Lower leg skin (tissue), 4 donors: ENCODE data around the gene EPO. TPM values are rescaled to one million over a fixed set of nuclear protein-coding genes. Genes with fewer than 3 reads are reported as not detected.

Experiments
- DNase-seq, 2 donors: peaks; one replicate each; pipeline ENCODE4 v3.0.0-alpha.2; 2019; ENCODE audit warnings: low spot score in 2 of 2
- H3K4me3 ChIP-seq: fragments of 200-600 bp; sonication (generic); 2 replicates; pipeline ENCODE4 v1.5.1; 2017; ENCODE audit warnings: mild to moderate bottlenecking, low read depth; ENCODE audit not compliant: poor library complexity, severe bottlenecking
- POLR2A ChIP-seq, 2 donors: fragments of 450-650 bp; IDR thresholded peaks; one replicate each; pipeline ENCODE4 v1.6.1; 2016 to 2017; ENCODE audit warnings: antibody characterized with exemption in 2 of 2, mild to moderate bottlenecking in 1 of 2, moderate library complexity in 1 of 2
- WGBS, 2 donors: methylation state at CpG; one replicate each; pipeline ENCODE4 v1.1.5; 2018; 5-methylcytosine and 5-hydroxymethylcytosine counted together
- intact Hi-C: fragments of 100-400 bp; cut with DNase I; formaldehyde crosslinking; loops from one replicate; pipeline ENCODE4 v1.15.0; 2023; ENCODE audit warnings: low total_unique reads
- total RNA-seq, 4 donors: library from RNA; depleted of rRNA; stranded (reverse); fragments of >200 nt; gene quantifications; one replicate each; pipeline ENCODE4 v1.1.0, GENCODE V29; 2016
- TF ChIP-seq, protein P1 (sequence below), 3 donors: fragments of 450-650 bp; IDR thresholded peaks; one replicate each; pipeline ENCODE4 v1.5.1; 2016; ENCODE audit warnings: antibody characterized with exemption in 3 of 3, mild to moderate bottlenecking in 3 of 3, moderate library complexity in 2 of 3

The EPO gene
- total RNA-seq, 4 donors from 2014 or later = 0.17 to 0.25 TPM; not detected in 2

DNA sequence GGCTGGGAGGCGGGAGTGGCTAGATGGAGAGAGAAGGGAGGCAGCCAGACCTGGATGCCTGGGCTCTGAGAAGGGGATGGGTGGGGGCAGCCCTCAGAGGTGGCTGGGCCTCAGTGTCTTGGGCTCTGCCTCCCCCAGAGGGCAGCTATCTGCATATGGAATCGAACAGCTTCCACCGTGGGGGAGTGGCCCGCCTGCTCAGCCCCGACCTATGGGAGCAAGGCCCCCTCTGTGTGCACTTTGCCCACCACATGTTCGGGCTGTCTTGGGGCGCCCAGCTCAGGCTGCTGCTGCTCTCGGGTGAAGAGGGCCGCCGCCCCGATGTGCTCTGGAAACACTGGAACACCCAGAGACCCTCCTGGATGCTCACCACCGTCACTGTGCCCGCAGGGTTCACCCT is 16.4 kb downstream of the EPO start:
- WGBS, 2 donors = 82 to 88% methylated on average over 3 to 13 of the region's 13 CpGs
- no peak overlapping the region for H3K4me3 ChIP-seq
- no peak for DNase-seq
- no peak for TF ChIP-seq POLR2A (IDR thresholded peaks at IDR 0.05)
- TF ChIP-seq, protein P1, sequence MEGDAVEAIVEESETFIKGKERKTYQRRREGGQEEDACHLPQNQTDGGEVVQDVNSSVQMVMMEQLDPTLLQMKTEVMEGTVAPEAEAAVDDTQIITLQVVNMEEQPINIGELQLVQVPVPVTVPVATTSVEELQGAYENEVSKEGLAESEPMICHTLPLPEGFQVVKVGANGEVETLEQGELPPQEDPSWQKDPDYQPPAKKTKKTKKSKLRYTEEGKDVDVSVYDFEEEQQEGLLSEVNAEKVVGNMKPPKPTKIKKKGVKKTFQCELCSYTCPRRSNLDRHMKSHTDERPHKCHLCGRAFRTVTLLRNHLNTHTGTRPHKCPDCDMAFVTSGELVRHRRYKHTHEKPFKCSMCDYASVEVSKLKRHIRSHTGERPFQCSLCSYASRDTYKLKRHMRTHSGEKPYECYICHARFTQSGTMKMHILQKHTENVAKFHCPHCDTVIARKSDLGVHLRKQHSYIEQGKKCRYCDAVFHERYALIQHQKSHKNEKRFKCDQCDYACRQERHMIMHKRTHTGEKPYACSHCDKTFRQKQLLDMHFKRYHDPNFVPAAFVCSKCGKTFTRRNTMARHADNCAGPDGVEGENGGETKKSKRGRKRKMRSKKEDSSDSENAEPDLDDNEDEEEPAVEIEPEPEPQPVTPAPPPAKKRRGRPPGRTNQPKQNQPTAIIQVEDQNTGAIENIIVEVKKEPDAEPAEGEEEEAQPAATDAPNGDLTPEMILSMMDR (IDR thresholded peaks at IDR 0.05) = no peak
- intact Hi-C loops = no loop called here

DNA sequence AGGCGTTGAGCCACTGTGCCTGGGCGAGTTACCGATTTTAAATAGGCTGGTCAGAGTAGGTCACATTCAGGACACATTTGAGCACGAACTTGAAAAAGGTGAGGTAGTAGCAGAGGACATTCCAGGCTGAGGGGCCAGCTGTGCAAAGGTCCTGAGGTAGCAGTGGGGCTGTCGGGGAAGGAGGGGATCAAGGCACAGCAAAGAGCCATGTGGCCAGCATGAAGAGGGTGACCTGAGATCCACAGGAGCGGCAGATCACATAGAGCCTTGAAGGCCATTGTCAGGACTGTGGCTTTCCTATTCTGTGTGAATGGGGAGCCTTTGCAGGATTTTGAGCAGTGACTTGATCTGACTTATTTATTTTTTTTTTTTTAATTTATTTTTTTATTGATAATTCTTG is 19.7 kb downstream of the EPO start:
- DNase-seq = no peak
- WGBS, 2 donors = 93 to 97% methylated on average over 6 of the region's 6 CpGs
- H3K4me3 ChIP-seq = no peak overlapping the region
- no peak for TF ChIP-seq POLR2A (IDR thresholded peaks at IDR 0.05)
- TF ChIP-seq, protein P1 (IDR thresholded peaks at IDR 0.05) = no peak
- intact Hi-C loops = no loop called here

DNA sequence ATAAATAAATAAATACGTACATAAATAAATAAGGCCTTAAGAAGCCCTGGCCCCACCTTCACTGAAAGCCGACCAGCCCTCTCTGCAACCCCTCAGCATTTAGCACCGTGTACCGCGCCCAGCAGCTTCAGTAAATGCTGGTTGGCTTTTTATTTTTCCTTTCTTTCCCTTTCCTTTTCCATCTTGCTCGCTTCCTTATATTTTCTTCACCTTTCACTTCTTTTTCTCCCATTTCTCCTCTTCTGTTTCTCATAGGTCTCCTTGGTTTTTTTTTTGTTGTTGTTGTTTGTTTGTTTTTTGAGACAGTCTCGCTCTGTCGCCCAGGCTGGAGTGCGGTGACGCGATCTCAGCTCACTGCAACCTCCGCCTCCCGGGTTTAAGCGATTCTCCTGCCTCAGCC is 24.3 kb downstream of the EPO start:
- DNase-seq = no peak
- intact Hi-C loops = no loop called here
- H3K4me3 ChIP-seq = no peak overlapping the region
- 93 to 94% methylated on average over 14 of the region's 14 CpGs for WGBS, 2 donors
- TF ChIP-seq, protein P1 (IDR thresholded peaks at IDR 0.05) = no peak
- TF ChIP-seq POLR2A (IDR thresholded peaks at IDR 0.05) = no peak

DNA sequence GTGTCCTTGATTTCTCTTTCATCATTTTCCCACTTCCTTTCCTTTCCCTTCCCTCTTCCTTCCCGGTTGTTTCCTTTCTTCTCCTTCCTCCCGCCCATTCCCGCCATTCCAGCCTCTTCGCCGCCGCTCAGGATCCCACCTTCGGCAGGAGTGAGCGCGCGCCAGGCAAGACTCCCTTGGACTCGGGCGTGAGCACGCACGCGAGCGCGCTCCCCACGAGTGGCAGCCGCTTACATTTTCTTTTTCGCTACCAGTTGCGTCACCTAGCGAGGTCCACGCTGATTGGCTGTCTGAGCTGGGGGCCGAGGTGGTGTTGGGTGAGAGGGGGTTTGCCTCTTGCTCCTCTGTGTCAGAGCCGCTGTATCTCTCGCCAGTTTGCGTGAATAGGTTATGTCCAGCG is 24.9 kb downstream of the EPO start:
- peak in 1 of 2 donors; percentile 36 for DNase-seq
- intact Hi-C loops = no loop called here
- no peak for TF ChIP-seq POLR2A (IDR thresholded peaks at IDR 0.05)
- TF ChIP-seq, protein P1 (IDR thresholded peaks at IDR 0.05) = no peak
- peak overlapping the region; percentile 25 for H3K4me3 ChIP-seq
- WGBS, 2 donors = 12 to 59% methylated on average over 27 of the region's 28 CpGs

DNA sequence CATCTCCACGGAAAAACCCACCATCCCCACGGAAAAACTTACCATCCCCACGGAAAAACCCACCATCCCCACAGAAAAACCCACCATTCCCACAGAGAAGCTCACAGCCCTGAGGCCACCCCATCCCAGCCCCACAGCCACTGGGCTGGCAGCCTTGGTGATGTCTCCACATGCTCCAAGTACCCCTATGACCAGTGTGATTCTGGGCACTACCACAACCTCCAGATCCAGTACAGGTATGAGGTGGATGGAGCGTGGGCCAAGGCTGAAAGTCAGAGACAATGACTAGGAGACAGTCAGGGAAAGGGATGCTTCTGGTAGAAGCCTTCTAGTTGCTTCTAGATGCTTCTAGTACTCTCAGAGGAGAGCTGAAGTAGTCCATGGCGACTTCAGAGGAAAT is 32.7 kb downstream of the EPO start:
- DNase-seq = no peak
- intact Hi-C loops = no loop called here
- TF ChIP-seq POLR2A (IDR thresholded peaks at IDR 0.05) = no peak
- TF ChIP-seq, protein P1 (IDR thresholded peaks at IDR 0.05) = no peak
- 85 to 91% methylated on average over 5 of the region's 5 CpGs for WGBS, 2 donors
- no peak overlapping the region for H3K4me3 ChIP-seq

DNA sequence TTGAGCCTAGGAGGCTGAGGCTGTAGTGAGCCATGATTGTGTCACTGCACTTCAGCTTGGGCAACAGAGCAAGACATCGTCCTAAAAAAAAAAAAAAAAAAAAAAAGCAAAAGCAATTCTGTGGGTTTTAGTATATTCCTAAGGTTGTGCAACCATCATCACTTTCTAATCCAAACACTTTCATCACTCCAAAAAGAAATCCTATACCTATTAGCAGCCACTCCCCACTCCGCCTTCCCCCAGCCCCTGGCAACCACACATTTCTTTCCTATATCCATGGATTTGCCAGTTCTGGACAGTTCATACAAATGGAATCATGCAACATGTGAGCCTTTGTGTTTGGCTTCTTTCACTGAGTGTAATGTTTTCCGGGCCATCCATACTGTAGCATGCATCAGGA is 33.5 kb downstream of the EPO start:
- no peak overlapping the region for H3K4me3 ChIP-seq
- WGBS, 2 donors = 67 to 77% methylated on average over 3 of the region's 3 CpGs
- TF ChIP-seq POLR2A (IDR thresholded peaks at IDR 0.05) = no peak
- TF ChIP-seq, protein P1 (IDR thresholded peaks at IDR 0.05) = no peak
- intact Hi-C loops = no loop called here
- DNase-seq = no peak
